CD4-positive, alpha-beta T cell treated with Interleukin-17A for 4 hours (primary cell): ENCODE data around the gene DNASE2B.
A peak's percentile ranks its signal among the peaks of the same experiment; 100 is the strongest.
"Not testable (repeated sequence)": the region's sequence is repeated elsewhere in the genome, so short reads cannot be mapped to it uniquely, and the experiment has no call there.

Experiments used
- DNase-seq: peaks from one replicate; pipeline ENCODE4 v3.0.0-alpha.2; 2020; ENCODE audit warnings: mixed read lengths

The DNASE2B gene

GRCh38 chr1:84415396-84415795 is 17.1 kb downstream of the DNASE2B start:
- no peak for DNase-seq

- no peak for DNase-seq
Measured at GRCh38 chr1:84422909-84423308, 24.6 kb downstream of the DNASE2B start.

GRCh38 chr1:84424513-84425149 is 26.3 kb downstream of the DNASE2B start:
- DNase-seq, result no peak

GRCh38 chr1:84425150-84425896 is 27.0 kb downstream of the DNASE2B start:
- no peak for DNase-seq

- no peak for DNase-seq
Measured at GRCh38 chr1:84426376-84426775, 28.1 kb downstream of the DNASE2B start.

- no peak for DNase-seq
Measured at GRCh38 chr1:84427250-84428188, 29.2 kb downstream of the DNASE2B start.

GRCh38 chr1:84428235-84428634 is 30.0 kb downstream of the DNASE2B start:
- DNase-seq, result no peak

- no peak for DNase-seq
Measured at GRCh38 chr1:84429231-84429630, 30.9 kb downstream of the DNASE2B start.

GRCh38 chr1:84430546-84430945 is 32.3 kb downstream of the DNASE2B start:
- no peak for DNase-seq

GRCh38 chr1:84433258-84434080 is 35.2 kb downstream of the DNASE2B start:
- peak; percentile 71 for DNase-seq

- peak; percentile 23 for DNase-seq
Measured at GRCh38 chr1:84434081-84434769, 35.9 kb downstream of the DNASE2B start.

- DNase-seq, result no peak
Measured at GRCh38 chr1:84434801-84435549, 36.7 kb downstream of the DNASE2B start.

- DNase-seq, result peak; percentile 6
Measured at GRCh38 chr1:84436876-84437655, 38.8 kb downstream of the DNASE2B start.

- DNase-seq, result peak; percentile 9
Measured at GRCh38 chr1:84442256-84442655, 44.0 kb downstream of the DNASE2B start.

- peak; percentile 41 for DNase-seq
Measured at GRCh38 chr1:84442747-84443646, 44.7 kb downstream of the DNASE2B start.

GRCh38 chr1:84448704-84449103 is 50.4 kb downstream of the DNASE2B start:
- DNase-seq, result not testable (repeated sequence)

- no peak for DNase-seq
Measured at GRCh38 chr1:84450910-84451309, 52.6 kb downstream of the DNASE2B start.

- no peak for DNase-seq
Measured at GRCh38 chr1:84452436-84452835, 54.2 kb downstream of the DNASE2B start.

GRCh38 chr1:84462118-84462517 is 63.8 kb downstream of the DNASE2B start:
- no peak for DNase-seq
